NCI-H1694 treated with DMSO at 0.1 percent for 48 hours (cell line): ENCODE data around the gene CAMKK2.
"Not testable (repeated sequence)": the region's sequence is repeated elsewhere in the genome, so short reads cannot be mapped to it uniquely, and the experiment has no call there.

ENCODE experiments used
- DNase-seq: peaks from one replicate; lab custom pipeline; 2025; lab: John Stamatoyannopoulos, UW

The CAMKK2 gene

DNA sequence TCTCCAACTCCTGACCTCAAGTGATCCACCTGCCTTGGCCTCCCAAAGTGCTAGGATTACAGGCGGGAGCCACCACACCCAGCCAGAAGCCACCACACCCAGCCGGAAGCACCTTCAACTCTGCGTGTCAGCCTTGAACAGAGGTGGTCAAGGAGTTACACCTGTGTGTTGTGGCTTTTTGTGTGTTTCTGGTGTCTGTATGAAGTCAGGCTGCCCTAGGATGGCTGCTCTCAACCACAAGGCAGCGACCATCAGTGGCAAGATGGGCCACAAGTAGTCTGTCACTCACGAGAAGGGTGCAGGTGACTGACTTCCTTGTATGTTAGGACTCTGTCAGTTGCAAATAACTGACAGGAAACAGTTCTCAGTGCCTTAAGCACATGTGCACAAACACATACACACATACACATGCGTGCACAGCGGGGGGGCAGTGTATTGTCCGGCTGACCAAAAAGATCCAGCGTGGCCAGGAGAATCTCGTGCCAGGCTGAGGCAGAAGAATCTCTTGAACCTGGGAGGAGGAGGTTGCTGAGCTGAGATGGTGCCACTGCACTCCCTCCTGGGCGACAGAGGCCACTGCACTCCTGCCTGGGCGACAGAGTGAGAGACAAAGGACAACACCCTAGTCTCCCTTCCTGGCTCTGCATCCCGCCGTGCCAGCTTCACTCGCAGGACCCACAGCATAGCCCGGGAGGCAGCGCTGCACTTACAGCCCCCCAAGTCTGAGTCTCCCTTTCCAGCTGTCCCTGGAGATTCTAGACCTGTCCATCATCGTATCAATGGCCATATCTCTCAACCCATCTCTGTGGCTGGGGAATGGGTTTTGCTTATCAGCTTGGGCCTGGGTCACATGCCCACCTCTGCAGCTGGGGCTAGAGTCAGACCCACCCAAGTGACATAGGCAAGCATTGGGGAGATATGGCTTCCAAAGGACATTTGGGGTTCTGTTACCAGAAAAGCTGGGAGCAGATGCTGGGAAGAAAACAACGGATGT, 72.9 kb downstream of the CAMKK2 start:
- DNase-seq, result no peak

DNA sequence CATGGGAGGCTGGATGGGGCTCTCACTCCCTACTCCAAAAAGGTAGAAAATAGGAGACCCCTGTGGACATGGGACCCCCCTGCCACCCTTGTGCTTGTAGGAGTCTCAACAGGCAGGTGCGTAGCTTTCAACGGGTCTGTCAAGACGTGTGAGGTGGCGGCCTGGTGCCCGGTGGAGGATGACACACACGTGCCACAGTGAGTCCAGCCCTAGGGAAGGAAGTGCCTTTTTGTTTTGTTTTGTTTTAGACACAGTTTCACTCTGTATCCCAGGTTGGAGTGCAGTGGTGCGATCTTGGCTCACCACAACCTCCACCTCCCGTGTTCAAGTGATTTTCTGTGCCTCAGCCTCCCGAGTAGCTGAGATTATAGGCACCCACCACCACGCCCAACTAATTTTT, 73.7 kb downstream of the CAMKK2 start:
- no peak for DNase-seq

DNA sequence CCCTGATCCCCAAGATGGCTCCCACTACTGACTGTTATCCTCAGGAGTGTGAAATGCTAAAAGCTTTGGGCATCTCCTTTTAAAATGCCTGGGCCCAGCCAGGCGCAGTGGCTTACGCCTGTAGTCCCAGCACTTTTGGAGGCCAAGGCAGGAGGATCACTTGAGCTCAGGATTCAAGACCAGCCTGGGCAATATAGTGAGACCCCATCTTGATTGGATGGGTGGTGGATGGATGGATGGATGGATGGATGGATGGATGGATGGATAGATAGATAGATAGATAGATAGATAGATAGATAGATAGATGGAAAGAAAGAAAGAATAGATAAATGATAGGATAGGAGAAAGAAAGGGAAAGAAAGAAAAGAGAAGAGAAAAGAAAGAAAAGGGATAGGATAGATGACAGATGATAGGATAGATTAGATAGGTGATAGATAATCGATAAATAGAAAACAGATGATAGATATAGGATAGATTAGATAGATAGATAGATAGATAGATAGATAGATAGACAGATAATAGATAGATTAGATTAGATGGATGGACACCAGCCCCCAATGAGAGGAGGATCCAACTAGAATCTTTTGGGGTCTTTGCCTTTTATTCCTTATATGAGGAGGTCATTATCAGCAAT, 77.0 kb downstream of the CAMKK2 start:
- no peak for DNase-seq

DNA sequence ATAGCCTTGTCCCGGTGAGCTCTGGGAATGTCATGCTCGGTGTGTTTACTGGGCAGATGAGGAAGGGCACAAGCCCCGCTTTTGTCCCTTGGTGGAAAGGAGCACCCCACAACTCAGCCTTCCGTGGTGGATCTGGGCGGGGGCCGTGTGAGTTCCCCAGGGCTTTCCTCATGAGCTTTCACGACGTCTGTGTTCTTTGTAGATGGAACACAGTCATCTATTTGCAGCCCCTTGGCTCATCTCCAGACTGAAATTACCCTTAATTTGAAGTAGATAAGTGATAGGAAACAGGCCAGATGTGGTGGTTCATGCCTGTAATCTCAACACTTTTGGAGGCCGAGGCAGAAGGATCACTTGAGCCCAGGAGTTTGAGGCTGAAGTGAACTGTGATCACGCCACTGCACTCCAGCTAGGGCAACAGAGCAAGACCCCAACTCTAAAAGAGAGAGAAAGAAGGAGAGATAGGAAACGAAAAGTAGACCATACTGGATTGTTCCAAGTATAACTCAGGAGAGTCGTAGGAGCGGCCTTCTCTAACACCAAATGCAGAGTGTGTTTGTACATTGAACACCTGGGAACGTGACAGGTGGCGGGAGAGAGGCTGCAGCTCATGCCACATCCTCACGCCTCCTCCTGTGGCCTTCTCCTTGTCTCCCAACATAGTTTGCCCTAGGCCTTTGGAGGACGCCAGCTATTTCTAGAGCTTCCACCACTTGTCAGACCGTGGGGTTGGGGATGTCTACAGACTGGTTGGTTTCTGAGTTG, 77.7 kb downstream of the CAMKK2 start:
- DNase-seq, result no peak

DNA sequence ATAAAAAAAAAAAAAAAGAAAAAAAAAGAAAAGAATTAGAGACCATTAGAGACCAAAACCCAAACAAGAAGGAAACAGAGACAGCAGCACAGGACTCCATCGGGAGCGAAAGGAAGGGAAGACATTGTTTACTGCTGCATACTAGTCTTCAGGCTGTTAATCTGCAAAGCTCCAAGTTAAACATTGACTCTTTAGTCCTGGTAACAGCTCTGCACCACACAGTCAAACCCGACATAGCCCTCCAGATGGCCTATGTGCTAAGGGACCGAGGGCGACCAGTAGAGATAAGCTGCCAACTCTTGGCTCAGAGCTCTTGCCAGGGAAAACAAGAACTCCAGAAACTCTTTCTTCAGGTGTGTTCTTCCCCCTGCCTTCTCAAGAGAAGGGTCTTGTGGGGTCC, 78.7 kb downstream of the CAMKK2 start:
- no peak for DNase-seq

DNA sequence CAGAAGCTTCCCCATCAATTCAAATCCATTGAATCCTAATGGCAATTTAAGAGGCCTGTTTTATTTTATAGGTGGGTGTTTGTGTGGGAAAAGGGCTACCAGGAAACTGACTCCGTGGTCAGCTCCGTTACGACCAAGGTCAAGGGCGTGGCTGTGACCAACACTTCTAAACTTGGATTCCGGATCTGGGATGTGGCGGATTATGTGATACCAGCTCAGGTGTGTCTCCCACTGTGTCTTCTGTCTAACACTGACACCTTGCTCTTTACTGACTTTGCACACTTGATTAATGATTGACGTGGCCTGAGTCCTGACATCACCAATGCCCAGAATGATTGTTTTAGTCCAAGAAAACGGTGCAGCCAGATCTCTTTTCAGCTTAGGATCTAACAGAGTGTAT, 79.4 kb downstream of the CAMKK2 start:
- no peak for DNase-seq

DNA sequence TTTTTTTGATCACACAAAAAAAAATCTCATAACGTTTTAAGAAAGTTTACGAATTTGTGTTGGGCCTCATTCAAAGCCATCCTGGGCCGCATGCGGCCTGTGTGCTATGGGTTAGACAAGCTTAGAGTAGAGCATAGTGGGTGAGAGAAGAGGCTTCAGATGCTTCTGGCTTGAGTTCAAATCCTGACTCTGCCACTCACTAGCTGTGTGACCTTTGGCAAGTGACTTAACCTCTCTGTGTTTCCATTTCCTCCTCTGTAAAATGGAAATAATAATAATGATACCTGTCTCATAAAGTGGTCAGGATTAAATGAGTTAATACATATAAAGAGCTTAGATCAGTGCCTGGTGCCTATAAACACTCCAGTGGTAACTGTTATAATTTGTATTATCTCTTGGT, 80.4 kb downstream of the CAMKK2 start:
- no peak for DNase-seq

DNA sequence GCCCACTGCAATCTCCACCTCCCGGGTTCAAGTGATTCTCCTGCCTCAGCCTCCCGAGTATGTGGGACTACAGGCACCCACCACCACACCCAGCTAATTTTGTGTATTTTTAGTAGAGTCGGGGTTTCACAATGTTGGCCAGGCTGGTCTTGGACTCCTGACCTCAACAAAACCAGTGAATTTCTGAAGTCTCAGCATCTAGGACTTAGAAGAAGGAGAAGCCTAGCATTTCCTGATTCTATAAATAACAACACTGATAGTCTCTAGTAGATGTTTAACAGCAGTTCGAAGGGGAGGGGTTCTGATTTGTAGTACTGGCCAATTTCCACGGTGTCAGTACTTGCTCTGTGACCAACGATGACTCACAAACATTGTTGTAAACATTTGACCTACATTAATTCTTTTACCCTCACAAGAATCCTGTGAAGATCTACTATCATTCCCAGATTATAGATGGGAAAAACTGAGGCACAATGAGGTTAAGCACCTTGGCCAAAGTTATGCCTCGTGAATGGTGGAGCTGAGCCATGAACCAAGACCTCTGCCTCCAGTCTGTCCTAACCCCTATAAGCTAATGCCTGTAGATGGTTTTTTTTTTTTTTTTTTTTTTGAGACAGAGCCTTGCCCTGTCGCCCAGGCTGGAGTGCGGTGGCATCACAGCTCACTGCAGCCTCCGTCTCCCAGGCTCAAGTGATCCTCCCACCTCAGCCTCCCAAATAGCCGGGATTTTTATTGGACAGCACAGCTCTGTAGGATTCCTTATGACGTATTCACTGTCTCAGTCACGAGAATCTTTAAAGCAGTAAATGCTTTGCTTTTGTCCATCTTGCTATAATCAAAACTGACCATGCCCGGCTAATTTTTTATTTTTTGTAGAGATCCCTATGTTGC, 81.4 kb downstream of the CAMKK2 start:
- DNase-seq, result no peak

DNA sequence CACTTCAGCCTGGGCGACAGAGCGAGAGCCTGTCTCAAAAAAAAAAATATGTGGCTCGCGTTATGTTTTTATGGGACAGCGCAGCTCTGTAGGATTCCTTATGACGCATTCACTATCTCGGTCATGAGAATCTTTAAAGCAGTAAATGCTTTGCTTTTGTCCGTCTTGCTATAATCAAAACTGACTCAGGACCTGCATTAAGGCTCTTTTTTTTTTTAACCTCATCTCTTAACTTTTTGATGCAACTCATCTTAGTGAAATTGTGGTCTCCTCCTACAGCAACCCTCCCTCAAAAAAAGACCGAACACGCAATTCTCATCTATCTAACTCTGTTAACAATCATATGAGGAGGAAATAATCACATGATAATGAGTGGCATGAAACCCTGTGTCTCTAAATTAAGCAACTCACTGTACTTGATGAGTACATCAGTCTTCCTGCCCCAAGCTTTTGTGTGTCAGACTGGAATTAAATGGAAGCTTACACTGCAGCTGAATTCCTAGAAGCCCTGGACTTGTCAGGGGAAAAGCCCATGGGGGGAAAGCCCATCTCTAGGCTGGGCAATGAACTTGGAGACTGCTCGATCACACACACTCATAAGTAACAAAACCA, 82.2 kb downstream of the CAMKK2 start:
- no peak for DNase-seq

DNA sequence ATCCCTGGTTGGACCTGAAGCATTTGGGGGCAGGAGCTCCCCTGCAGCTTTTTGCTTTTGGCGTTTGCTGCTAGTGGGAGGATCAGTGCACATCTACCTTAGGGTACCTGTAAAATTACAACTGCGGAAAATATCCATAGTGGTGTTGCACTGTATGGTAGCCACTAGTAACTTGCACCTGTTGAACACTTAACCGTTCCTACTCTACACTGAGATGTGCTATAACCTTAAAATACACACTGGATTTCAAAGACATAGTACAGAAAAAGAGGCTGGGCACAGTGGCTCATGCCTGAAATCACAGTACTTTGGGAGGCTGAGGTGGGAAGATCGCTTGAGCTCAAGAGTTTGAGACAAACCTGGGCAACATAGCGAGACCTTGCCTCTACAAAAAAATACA, 83.6 kb downstream of the CAMKK2 start:
- no peak for DNase-seq

DNA sequence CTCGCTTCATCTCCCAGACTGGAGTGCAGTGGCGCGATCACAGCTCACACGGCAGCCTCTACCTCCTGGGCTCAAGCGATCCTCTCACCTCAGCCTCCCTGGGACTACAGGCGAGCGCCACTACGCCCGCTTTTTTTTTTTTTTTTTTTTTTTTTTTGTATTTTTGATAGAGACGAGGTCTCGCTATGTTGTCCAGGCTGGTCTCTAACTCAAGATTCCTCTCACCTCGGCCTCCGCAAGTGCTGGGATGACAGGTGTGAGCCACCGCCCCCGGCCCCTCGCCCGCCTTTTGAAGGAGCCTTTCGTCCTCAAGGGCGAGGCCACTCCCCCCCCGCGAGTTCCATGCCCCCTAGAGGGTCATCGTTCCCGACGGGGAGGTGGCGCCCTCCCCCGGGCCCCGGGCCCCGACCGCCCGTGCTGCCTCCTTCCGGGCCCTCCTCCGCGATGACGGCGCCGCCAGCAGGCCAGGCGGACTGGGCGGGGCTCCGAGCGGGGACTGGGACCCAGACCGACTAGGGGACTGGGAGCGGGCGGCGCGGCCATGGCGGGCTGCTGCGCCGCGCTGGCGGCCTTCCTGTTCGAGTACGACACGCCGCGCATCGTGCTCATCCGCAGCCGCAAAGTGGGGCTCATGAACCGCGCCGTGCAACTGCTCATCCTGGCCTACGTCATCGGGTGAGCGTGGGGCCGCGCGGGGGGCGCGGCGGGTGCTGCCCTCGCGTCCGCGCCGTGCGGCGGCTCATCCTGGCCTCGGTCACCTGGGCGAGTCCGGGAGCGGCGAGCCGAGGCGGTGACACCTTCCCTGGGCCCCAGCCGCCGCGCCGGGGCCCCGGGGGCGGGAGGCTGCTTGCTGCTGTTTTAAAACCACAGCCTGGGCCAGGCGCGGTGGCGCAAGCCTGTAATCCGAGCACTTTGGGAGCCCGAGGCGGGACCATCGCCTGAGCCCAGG, 86.6 kb downstream of the CAMKK2 start, which contains the start of gene P2RX4:
P2RX4 (plus strand) TSS at position 506 of the 949 bp plus-strand sequence; CDS start at position 542, 36 bp downstream.
- peak; percentile 33 for DNase-seq

DNA sequence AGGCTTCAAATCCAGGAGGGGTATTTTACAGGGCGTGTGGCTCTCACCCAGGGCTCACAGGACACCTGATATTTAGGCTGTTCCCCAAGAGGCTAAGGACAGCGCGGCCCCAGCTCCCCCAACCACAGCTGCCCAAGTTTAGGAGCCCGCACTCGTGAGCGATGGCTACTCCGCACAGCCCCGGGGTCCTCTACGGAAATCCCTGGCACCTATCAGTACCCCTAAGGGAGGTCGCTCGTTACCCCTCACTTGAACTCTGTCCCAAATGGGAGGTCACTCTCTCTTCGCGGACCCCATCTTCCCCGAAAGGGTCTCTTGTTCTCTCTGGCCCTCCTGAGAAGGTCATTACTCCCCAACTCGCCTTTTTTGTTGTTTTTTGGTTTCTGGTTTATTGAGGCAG, 87.3 kb downstream of the CAMKK2 start:
- no peak for DNase-seq

DNA sequence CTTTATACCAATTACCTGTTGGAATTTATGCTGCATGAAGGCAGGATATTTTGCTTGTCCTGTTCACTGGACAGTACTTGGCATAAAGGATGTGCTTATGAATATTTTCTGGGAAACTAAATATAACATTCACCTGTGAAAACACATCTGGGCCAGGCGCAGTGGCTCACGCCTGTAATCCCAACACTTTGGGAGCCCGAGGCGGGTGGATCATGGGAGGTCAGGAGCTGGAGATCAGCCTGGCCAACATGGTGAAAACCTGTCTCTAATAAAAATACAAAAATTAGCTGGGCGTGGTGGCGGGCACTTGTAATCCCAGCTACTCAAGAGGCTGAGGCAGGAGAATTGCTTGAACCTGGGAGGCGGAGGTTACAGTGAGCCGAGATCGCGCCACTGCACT, 87.9 kb downstream of the CAMKK2 start:
- not testable (repeated sequence) for DNase-seq

DNA sequence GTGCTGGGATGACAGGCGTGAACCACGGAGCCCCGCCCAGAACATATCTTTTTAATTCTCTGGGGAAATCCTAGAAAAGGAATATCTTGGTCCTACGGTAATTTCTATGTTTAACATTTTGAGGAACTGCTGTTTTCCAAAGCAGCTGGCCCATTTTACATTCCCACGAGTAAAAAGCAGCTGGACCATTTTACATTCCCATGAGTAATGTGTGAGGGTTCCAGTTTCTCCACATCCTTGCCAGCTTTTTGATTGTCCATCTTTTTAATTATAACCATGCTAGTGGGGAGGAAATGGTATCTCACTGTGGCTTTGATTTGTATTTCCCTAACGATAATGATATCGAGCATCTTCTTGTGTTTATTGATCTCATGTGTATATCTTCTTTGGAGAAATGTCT, 91.0 kb downstream of the CAMKK2 start:
- DNase-seq, result no peak

DNA sequence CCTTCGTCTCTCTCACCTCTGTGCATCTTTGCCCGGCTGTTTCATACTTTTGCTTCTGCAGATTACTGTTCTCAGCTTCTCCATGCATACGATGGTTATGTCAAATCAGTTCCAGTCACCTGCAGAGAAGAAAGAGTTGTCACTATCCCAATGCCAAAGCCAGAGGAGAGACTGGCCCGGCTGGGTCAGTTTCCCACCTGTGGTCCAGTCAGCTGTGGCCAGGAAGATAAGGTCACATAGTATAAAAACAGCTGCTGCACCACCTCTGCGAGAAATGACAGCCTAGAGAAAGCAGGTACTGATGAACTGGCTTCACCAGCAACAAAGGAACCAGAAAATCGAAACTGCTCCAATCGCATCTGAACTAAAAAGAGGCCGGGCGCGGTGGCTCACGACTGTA, 93.0 kb downstream of the CAMKK2 start:
- no peak for DNase-seq

DNA sequence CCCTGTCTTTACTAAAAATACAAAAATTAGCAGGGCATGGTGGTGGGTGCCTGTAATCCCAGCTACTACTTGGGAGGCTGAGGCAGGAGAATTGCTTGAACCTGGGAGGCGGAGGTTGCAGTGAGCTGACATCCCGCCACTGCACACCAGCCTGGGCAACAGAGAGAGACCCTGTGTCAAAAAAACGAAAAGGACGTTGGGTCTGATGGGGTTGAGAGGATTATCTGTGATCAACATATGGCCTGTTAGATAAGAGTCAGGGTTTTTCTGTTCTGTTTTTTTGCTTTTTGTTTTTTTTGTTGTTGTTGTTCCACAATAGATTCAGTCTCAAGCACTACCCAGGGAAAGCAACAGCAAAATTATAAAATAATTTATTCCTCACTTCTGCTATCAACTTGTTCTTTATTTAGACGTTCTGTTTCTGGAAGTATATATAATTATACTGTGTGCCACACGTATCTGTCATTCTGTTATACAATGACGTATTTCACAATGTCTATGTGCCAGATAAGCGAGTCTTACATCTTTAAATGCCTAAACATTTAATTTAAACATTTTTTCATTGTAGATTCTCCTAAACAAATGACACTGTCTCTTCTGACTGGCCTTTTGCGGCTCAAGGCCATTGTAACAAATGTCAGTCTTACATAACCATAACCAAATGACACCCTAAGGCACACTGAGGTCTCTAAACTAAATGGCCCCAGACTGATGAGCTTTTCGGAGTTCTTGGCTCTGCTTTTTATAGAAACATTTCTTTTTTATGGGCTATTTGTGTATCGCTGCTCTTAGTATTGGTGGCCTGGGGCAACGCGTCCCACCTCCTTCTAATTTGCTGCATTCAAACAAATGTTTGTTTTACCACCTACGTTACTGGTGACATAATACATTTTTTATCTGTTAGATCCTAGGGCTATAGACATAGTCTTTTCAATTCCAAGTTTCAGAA, 93.8 kb downstream of the CAMKK2 start:
- DNase-seq, result no peak

DNA sequence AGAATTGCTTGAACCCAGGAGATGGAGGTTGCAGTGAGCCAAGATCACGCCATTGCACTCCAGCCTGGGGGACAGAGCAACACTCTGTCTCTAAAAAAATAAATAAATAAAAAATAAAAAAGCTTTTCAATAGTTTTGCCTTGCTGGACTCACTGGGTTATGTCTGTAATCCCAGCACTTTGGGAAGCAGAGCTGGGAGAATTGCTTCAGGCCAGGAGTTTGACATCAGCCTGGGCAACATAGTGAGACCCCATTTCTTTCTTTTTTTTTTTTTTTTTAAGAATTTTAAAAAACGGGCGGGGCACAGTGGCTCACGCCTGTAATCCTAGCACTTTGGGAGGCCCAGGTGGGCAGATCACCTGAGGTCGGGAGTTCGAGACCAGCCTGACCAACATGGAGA, 95.4 kb downstream of the CAMKK2 start:
- DNase-seq, result not testable (repeated sequence)

DNA sequence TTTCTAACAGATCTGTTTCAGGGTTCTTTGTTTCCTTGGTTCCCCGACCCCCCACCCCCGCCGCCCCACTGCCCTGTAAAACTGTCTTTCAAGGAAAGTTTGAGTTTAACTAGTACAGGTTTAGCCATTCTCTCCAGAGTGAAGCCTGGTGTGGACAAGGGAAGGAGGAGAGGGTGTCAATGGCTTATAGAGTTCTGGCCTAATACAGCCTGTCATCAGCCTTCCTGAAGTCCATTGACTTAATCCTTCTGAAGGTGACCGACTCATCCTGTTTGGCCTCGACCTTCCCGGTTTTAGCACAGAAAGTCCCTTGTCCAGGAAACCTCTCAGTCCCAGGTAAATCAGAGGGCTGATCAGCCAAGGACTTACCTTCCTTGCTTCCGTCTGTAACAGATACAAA, 97.6 kb downstream of the CAMKK2 start:
- DNase-seq, result no peak

DNA sequence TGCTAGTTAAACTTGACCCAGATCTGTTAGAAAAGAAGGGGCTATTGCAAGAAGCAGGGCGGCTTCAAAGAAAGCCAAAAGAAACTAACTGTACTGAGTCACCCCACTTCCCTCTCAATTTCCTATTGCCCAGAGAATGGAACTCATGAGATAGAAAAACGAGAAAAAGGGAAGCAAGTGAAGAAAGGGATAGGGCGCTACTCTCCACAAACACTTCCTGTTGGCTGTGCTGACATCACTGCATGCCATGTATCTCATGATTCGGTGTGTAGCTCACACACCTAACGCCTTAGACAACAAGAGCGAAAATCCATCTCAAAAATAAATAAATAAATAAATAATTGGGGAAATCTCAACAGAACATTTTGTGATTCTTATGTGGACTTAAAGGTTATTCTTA, 99.6 kb downstream of the CAMKK2 start:
- DNase-seq, result no peak
